HG03064 (cell line): Measurements from ENCODE around the gene RNF10.
"Not testable (repeated sequence)": the region's sequence is repeated elsewhere in the genome, so short reads cannot be mapped to it uniquely, and the experiment has no call there.

Experiments
- ATAC-seq: cut with Tn5 transposase; IDR thresholded peaks from one replicate; pipeline ENCODE4 v1.9.1; 2021; ENCODE audit warnings: low read depth; ENCODE audit not compliant: unreplicated experiment

Gene RNF10

DNA sequence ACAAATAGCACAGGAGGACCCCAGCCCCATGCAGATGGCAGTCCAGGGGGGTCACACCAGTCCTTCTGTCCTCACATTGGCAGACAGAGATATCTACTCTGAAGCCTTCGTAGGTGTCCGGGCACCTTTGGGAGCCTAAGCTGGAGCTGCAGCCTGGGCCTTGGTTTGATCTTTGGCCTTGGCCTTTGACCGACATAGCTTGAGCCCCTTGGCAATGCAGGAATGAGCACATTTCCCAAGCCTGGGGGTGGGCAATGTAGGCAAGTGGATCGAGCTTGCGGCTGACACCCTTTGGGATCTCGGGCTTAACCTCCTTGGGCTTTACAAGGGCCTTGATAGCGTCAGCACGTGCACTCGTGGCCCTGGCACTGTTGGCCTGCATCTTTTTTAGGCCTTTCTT, 11.6 kb upstream of the RNF10 start:
- ATAC-seq = no peak

- peak; percentile 52 for ATAC-seq
Observed at GRCh38 chr12:120528861-120529525, 5.2 kb upstream of the RNF10 start, which contains the start of gene COQ5. COQ5 (minus strand) TSS chr12:120529158; CDS start chr12:120529141, 17 bp downstream.

DNA sequence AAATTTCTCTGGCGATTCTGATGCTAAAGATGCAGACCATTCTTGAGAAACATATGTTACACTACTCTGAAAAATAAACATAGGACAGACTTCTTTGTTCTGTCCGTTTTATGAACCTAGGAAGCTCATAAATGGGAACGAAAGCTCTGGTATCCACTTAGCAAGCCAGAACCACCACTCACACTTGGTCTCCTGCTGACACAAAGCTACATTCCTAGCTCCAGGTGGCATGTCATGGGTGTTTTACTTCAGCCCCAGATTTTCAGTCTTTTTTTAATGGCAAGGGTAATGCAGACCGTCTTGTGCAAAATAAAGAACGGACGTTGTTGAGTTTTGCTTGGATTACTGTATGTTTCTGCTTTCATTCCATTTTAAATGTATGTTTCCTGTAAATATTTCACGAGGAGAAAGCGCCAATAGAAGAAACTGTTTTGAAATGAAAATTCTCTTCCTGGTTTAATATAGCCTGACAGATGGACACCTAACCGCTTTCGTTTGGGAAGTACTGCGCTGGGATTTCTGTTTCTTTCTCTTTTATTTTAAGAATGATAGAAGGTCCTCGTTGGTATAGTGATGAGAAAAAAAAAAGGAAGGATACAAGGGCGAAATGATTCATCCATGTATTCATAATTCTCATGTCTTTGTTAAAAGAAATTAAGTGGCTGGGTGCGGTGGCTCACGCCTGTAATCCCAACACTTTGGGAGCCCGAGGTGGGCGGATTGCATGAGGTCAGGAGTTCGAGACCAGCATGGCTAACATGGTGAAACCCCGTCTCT, 4.3 kb upstream of the RNF10 start:
- no peak for ATAC-seq

- not testable (repeated sequence) for ATAC-seq
Observed at GRCh38 chr12:120530418-120530761, 3.8 kb upstream of the RNF10 start.

DNA sequence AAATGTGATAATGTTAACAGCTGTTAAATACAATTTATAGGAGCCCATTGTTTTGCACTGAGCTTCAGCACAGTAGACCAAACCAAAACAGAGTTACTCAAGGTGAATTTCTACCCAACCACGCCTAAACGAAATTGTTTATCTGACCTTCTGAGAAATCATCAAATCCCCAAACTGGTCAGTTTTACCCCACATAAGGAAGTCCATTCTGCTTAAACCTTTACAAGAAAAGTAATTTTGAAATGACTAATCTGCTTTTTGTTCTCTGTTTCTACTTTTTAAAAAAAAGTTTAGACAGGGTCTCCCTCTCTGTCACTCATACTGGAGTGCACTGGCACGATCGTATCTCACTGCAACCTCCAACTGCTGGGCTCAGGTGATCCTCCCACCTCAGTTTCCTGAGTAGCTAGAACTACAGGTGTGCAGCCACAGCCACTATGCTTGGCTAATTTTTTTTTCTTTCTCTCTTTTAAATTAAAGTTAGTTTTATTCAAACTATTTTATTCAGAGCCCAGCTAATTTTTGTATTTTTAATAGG, 1.4 kb upstream of the RNF10 start:
- ATAC-seq = no peak

- ATAC-seq = peak; percentile 18
Observed at GRCh38 chr12:120534703-120535655, 823 bp downstream of the RNF10 start.

GRCh38 chr12:120536064-120536791, 2.1 kb downstream of the RNF10 start:
- no peak for ATAC-seq

DNA sequence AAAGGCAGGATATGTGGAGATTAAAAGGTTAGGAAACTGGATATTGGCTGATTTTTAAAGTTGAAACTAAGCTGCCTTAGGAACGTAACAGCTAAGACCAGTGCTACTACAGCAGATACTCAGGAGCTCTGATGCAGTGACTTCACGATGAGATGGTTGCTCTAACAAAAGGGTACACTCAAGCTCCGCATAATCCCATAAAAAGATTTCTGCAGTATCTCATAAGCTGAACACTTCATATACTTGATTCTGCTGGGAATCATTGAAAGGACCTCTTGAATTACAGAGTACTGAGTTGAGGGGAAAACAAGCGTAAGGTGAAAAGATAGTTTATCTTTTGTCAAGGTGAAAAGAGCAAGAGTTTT, 3.7 kb downstream of the RNF10 start:
- ATAC-seq = no peak

GRCh38 chr12:120538281-120539156, 4.4 kb downstream of the RNF10 start:
- ATAC-seq = no peak

DNA sequence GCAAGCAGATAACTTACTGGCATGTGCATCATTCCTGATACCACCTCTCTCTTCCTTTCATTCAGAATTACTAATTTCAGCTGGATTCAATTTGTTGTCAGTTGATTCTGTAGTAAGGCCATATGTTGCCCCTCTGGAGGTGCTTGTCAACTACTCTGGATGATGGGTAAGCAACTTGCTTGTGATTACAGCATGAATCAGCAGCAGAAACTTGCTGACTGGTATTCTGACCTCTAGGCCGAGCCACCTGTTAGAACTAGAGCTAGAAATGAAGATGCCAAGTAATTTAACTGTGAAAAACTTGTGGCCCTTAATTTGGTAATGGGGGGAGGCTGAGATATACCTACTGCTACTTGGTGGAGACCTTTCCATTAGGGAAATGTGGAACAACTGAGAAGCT, 5.1 kb downstream of the RNF10 start:
- ATAC-seq = no peak

DNA sequence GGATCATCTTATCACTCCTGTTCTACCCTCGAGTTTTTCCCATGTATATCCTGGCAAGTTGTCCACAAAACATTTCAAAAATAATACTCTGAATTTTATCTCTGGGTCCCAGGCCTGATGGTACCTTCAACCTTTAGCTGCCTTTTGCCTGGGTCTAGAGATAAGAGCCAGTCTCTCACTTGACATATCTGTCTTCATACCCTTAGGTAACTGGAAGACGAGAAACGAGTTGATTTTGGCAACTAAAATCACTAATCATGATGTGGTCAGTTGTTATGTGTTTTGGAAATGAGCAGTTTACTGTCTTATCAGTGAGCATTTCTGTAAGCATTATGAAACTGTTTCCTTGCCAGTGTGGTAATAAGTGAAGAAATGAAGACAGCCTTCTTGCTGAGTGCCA, 6.3 kb downstream of the RNF10 start:
- ATAC-seq = no peak

DNA sequence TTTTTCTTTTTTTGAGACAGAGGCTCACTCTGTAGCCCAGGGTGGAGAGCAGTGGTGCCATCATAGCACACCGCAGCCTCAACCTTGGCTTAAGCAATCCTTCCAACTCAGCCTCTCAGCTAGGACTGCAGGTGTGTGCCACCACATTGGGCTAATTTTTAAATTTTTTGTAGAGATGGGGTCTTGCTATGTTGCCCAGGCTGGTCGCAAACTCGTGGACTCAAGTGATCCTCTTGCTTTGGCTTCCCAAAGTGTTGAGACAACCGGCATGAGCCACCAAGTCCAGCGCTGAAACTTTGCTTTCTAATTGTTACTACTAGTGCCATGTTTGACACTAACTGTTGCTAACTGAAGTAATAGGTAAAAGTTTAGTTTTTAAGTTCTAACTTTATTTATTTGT, 8.0 kb downstream of the RNF10 start:
- no peak for ATAC-seq

DNA sequence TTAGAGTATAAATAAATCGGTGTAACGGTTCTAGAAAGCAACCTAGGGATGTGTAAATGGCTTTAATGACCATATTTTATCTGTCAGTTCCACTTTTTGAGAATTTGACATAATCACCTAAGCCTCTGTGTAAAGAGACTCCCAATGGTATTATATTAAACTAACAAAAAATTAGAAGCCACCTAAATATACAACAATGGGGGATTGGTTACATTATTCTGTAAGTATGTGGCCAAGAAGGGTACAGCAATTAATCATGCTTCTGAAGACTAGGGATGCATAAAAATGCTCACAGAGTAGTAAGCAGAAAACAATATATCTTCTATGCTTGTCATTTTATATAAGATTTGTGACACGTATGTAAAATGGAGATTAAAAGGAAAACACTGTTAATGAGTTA, 10.5 kb downstream of the RNF10 start:
- no peak for ATAC-seq

- no peak for ATAC-seq
Observed at GRCh38 chr12:120546050-120546386, 11.9 kb downstream of the RNF10 start.

DNA sequence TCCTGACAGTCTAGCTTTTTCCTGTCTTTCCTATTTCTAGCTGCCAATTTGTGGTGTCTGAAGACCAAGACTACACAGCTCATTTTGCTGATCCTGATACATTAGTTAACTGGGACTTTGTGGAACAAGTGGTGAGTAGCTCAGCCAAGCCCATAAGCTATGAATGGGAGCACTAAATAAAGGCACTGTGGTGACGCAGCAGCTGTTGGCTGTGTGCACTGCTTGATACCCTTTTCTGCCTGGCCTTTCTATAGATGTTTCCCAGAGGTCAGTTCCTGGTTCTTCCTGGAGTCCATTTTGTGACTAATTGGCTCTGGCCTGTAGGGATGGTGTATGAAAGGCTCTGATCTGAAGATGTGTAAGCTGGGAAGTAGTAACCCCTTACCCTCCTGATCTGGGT, 20.5 kb downstream of the RNF10 start:
- no peak for ATAC-seq

DNA sequence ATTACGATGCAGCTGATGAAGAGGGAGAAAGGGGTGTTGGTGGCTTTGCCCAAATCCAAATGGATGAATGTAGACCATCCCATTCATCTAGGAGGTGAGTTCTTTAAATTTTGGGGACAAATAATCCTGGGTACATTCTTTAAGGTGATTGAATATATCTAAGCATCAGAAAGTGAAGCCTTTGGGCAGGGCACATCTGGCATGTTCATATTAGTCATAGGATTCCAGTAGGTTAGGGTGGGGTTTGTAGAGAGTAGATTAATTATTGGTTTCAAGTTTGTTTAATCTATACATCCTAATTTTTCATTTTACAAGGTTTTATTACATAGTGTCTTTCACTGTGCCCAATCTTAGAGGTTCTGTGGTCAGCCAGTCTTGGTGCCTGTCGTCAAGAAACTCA, 23.4 kb downstream of the RNF10 start:
- ATAC-seq = no peak

- ATAC-seq = no peak
Observed at GRCh38 chr12:120562906-120563305, 28.8 kb downstream of the RNF10 start.

GRCh38 chr12:120563495-120563894, 29.3 kb downstream of the RNF10 start:
- ATAC-seq = no peak

- ATAC-seq = no peak
Observed at GRCh38 chr12:120571299-120571698, 37.1 kb downstream of the RNF10 start.
